ENCODE measurements around the gene HES4. TPM values are rescaled to one million over a fixed set of nuclear protein-coding genes. Genes with fewer than 3 reads are reported as not detected.

HES4 gene
- total and polyA plus RNA-seq, 2 donors (not counting 3 experiments of a cell fraction or from before 2014, with no cell fraction given) = 30.5 to 37.6 TPM

GRCh38 chr1:1048765-1049164 is 48.9 kb upstream of the HES4 start:
- ChIA-PET CTCF (interaction anchor here (1.6 kb wide), 1 partner anchor 11 kb away, joined by 3 read pairs; no protein-coding TSS in a partner anchor), POLR2A (no interaction called here)
- FAIRE-seq (no peak), DNase-seq (ENCODE audit: low read depth, low spot score) (no peak)
- H3K9ac ChIP-seq (replicated peaks; ENCODE audit: extremely low read depth, insufficient read depth, low read length) = no peak overlapping the region
- H3K4me2 ChIP-seq (ENCODE audit: insufficient read depth, low read length) = no peak overlapping the region
- no peak overlapping the region for H2AFZ ChIP-seq (ENCODE audit: low read depth, low read length)
- H4K20me1 ChIP-seq (replicated peaks; ENCODE audit: control insufficient read depth, extremely low read depth, insufficient read depth, low read length) = no peaks in the 10 kb centered on the region
- BruUV-seq (replicated peaks) = no TSS peak
- no peaks in the 10 kb centered on the region for H3K27me3 ChIP-seq (ENCODE audit: control insufficient read depth in 2 of 2, insufficient read depth in 2 of 2, low read length in 2 of 2)
- no peak overlapping the region for H3K27ac ChIP-seq (ENCODE audit: insufficient read depth, low read depth, low read length)
- no peak overlapping the region for H3K4me3 ChIP-seq (replicated peaks in 1 of 3; ENCODE audit: insufficient read depth in 1 of 3, low read depth in 1 of 3, low read length in 3 of 3)
- TF ChIP-seq POLR2A (IDR thresholded peaks at IDR 0.05; ENCODE audit: low read depth, low read length) (no peak), MAX (IDR thresholded peaks at IDR 0.05; ENCODE audit: insufficient read depth, insufficient read length) (no peak), GATA2 (IDR thresholded peaks at IDR 0.05; ENCODE audit: insufficient read depth, insufficient read length, low read depth, low read length) (no peak), FOS (IDR thresholded peaks at IDR 0.05; ENCODE audit: borderline replicate concordance, insufficient read depth, low read length) (no peak), MYC (IDR thresholded peaks at IDR 0.05; ENCODE audit: low read depth, low read length) (no peak), CTCF (IDR thresholded peaks at IDR 0.05; ENCODE audit: extremely low read depth in 1 of 2, insufficient read depth in 1 of 2, low read depth in 1 of 2, low read length in 2 of 2) (no peak), JUN (IDR thresholded peaks at IDR 0.05; ENCODE audit: borderline replicate concordance, insufficient read depth, insufficient read length, low read depth) (no peak), POLR2AphosphoS5 (IDR thresholded peaks at IDR 0.05; ENCODE audit: insufficient read depth, low read depth, low read length) (no peak), EZH2 (IDR thresholded peaks at IDR 0.05; ENCODE audit: borderline replicate concordance, low read depth, low read length, severe bottlenecking) (no peak)
- peaks cover 0 to 24% of the 10 kb centered on the region in 2 experiments for H3K36me3 ChIP-seq (ENCODE audit: control insufficient read depth in 2 of 2, extremely low read depth in 1 of 2, insufficient read depth in 2 of 2, low read length in 2 of 2)
- intact Hi-C loops (cut with micrococcal nuclease) = no loop called here
- H3K9me1 ChIP-seq (replicated peaks; ENCODE audit: control insufficient read depth, extremely low read depth, insufficient read depth, low read length) = no peaks in the 10 kb centered on the region
- no peaks in the 10 kb centered on the region for H3K9me3 ChIP-seq (replicated peaks; ENCODE audit: control insufficient read depth, insufficient read depth, low read length)
- no peaks in the 10 kb centered on the region for H3K79me2 ChIP-seq (ENCODE audit: control insufficient read depth, insufficient read depth, low read length)
- dilution Hi-C loops (cut with MboI; ENCODE audit: extremely low pct_ligation_motif_present, low sequenced_read_pairs) = no loop called here
- no peaks in the 10 kb centered on the region for H3K4me1 ChIP-seq (ENCODE audit: control insufficient read depth, extremely low read depth, insufficient read depth, low read length)
